GM12892 (cell line): ENCODE data around the gene METTL22.

Source experiments
- POLR2A ChIP-seq: IDR thresholded peaks from 2 replicates; pipeline ENCODE4 v1.6.1; 2011; ENCODE audit warnings: low read depth, low read length, control low read depth
- POLR2AphosphoS5 ChIP-seq: IDR thresholded peaks from 2 replicates; pipeline ENCODE4 v1.6.1; 2011; ENCODE audit warnings: low read depth, low read length, control low read depth
- TAF1 ChIP-seq: IDR thresholded peaks from 2 replicates; pipeline ENCODE4 v1.6.1; 2011; ENCODE audit warnings: low read depth, mild to moderate bottlenecking, control low read depth, low read length, borderline replicate concordance

DNA sequence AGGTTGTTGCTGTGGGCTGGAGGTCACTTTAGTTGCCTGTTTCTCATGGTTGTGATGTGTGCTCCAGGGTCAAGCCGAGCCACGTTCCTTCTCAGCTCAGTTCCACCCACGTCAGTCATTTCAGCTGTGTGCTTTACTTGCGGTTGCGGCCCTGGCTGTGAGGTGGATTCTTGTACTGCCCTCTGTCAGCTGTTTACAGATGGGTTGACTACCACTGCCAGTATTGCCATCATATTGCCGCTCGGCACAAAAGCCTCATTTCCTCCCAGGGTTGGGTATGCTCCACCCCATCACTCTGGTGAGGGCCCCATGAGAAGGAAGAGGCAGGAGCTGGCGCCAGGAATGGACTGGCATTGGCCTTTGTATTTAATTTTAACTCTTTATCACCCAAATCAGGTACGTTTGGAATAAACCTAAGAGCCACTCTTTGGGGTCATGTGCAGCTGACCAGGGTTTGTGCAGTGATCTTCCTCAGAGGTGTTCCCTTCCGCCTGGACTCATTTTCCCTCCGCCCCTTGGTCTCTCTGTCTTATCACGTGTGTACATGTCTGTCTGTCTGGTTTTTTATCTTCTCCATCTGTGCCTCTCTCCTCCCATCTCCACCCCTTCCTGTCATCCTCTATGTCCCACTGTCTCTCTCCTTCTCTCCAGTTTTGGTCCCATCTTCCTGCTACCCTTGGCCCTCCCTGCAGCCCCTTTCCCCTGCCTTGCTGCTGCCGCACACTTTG, 25.0 kb downstream of the METTL22 start:
- TF ChIP-seq TAF1 (no peak), POLR2AphosphoS5 (no peak), POLR2A (no peak)
